ENCODE results near the gene LRRC14B.

The LRRC14B gene

DNA sequence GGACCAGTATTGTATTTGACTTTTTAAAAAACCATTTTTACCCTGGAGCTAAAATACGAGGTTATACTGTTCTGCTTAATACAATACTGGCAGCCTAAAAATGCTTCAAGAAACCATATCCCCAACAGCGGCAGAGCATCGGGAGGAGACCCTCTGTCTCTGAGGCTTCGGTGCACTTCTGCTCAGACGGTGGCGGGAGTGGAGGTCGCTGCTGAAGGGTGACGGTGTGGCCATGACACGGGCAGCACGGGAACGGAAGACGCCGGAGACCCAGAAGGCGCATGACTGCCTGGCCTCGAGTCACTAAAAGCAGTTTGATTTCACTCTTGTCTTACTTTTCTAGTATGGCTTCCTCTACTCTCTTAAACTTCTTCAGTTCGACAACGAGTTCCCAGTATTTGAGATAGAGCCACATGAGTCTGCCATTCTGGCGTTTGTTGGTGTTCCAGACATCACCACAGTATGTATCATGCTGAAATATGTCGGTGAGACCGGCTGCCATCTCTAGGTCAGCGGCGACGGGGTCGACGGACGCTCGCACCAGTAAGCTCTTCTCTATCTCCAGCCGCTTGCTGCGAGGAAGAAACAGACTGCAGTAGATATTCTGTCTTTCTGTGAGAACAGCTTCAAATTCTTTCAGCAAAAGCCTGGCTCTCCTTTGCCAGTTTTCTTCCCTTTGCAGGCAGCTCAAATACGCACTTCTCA, 13.8 kb downstream of the LRRC14B start:
- TF ChIP-seq, protein P1, sequence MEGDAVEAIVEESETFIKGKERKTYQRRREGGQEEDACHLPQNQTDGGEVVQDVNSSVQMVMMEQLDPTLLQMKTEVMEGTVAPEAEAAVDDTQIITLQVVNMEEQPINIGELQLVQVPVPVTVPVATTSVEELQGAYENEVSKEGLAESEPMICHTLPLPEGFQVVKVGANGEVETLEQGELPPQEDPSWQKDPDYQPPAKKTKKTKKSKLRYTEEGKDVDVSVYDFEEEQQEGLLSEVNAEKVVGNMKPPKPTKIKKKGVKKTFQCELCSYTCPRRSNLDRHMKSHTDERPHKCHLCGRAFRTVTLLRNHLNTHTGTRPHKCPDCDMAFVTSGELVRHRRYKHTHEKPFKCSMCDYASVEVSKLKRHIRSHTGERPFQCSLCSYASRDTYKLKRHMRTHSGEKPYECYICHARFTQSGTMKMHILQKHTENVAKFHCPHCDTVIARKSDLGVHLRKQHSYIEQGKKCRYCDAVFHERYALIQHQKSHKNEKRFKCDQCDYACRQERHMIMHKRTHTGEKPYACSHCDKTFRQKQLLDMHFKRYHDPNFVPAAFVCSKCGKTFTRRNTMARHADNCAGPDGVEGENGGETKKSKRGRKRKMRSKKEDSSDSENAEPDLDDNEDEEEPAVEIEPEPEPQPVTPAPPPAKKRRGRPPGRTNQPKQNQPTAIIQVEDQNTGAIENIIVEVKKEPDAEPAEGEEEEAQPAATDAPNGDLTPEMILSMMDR (IDR thresholded peaks at IDR 0.05; ENCODE audit: unreplicated experiment in 3 of 3): no peak
- H3K27ac Mint-ChIP-seq: no peak overlapping the region
- no peak overlapping the region for H3K4me3 Mint-ChIP-seq
- H3K4me1 Mint-ChIP-seq: peaks cover 45% of the 10 kb centered on the region
- H3K27me3 Mint-ChIP-seq (ENCODE audit: low read depth): no peaks in the 10 kb centered on the region
- H3K9me3 Mint-ChIP-seq: no peaks in the 10 kb centered on the region
- H3K36me3 Mint-ChIP-seq (ENCODE audit: low read depth): peaks cover 30% of the 10 kb centered on the region

DNA sequence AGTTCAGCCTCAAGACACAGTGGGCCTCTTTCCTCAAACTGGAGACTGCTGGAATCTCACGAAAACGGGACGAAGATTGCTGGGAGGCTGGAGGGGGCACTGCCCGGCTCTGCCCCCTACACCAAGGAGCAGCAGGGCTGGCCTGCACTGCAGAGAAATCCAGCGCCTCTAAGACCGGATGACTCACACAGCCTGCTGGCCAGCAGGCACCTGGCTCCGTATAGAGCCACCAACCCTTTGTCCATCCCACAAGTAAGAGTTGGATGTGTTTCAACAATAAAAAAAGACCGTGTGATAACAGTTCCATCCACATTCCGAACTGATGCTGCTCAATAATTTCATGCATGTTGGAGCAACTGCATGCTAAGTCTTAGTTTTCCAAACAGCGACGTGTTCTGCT, 15.1 kb downstream of the LRRC14B start:
- Mint-ChIP-seq H3K36me3 (ENCODE audit: low read depth) (peaks cover 30% of the 10 kb centered on the region), H3K4me1 (peaks cover 40% of the 10 kb centered on the region), H3K27me3 (ENCODE audit: low read depth) (no peaks in the 10 kb centered on the region), H3K4me3 (no peak overlapping the region), H3K27ac (no peak overlapping the region), H3K9me3 (no peaks in the 10 kb centered on the region)
- TF ChIP-seq, protein P1 (IDR thresholded peaks at IDR 0.05; ENCODE audit: unreplicated experiment in 3 of 3): no peak

DNA sequence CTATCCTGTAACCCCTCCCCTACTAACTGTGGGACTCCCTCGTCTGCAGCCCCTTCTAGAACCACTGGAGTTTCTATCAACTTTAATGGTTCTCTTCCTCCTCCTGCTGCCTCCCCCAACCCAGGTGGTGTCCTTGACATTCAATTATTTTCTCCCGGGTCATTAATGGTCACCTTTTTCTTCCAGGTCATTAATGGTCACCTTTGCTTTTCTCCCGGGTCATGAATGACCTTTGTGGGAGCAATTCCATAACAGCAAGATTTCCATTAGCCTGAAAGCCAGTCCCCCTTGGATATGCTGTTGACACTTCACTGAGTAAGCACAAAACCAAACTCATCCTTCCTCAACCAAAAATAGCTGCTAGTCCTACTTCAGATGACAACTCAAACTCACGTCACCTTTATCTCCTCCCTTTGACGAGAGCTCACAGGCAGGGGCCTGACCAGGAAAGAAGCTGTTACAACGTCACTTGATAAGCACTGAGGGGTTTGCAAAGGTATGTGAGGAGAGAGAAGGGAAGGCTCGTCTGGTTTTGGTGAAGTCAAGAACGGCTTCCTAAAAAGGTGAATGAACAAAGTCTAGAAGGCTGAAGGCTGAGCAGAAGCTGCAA, 15.7 kb downstream of the LRRC14B start:
- Mint-ChIP-seq H3K27me3 (ENCODE audit: low read depth) (no peaks in the 10 kb centered on the region), H3K27ac (no peak overlapping the region), H3K4me1 (peaks cover 33% of the 10 kb centered on the region), H3K36me3 (ENCODE audit: low read depth) (peaks cover 27% of the 10 kb centered on the region), H3K9me3 (no peaks in the 10 kb centered on the region), H3K4me3 (no peak overlapping the region)
- TF ChIP-seq, protein P1 (IDR thresholded peaks at IDR 0.05; ENCODE audit: unreplicated experiment in 3 of 3): no peak

- no peak overlapping the region for H3K27ac Mint-ChIP-seq
- peaks cover 22% of the 10 kb centered on the region for H3K36me3 Mint-ChIP-seq (ENCODE audit: low read depth)
- H3K9me3 Mint-ChIP-seq: no peaks in the 10 kb centered on the region
- TF ChIP-seq, protein P1 (IDR thresholded peaks at IDR 0.05; ENCODE audit: unreplicated experiment in 3 of 3): no peak
- no peak overlapping the region for H3K4me3 Mint-ChIP-seq
- no peaks in the 10 kb centered on the region for H3K27me3 Mint-ChIP-seq (ENCODE audit: low read depth)
- peaks cover 33% of the 10 kb centered on the region for H3K4me1 Mint-ChIP-seq
These were observed 16.3 kb downstream of the LRRC14B start for GRCh38 chr5:207599-207998.

GRCh38 chr5:208449-209114, 17.3 kb downstream of the LRRC14B start:
- Mint-ChIP-seq H3K36me3 (ENCODE audit: low read depth) (peaks cover 24% of the 10 kb centered on the region), H3K27me3 (ENCODE audit: low read depth) (no peaks in the 10 kb centered on the region), H3K9me3 (no peaks in the 10 kb centered on the region), H3K4me1 (peaks cover 33% of the 10 kb centered on the region), H3K4me3 (peak overlapping the region in 1 of 3 experiments; percentile 14), H3K27ac (peak overlapping the region; percentile 3 to 50 (median 20))
- TF ChIP-seq, protein P1 (IDR thresholded peaks at IDR 0.05; ENCODE audit: unreplicated experiment in 3 of 3): no peak
